ENCODE data around the gene PRKG2.

The PRKG2 gene

GRCh38 chr4:81215931-81216330 is 909 bp upstream of the PRKG2 start:
- no peak for DNase-seq (ENCODE audit: low read depth)

- DNase-seq (ENCODE audit: low read depth) = no peak
These were observed 710 bp downstream of the PRKG2 start for GRCh38 chr4:81214144-81214880.

- DNase-seq (ENCODE audit: low read depth) = no peak
These were observed 1.4 kb downstream of the PRKG2 start for GRCh38 chr4:81213671-81214070.

- no peak for DNase-seq (ENCODE audit: low read depth)
These were observed 3.1 kb downstream of the PRKG2 start for GRCh38 chr4:81211956-81212355.

GRCh38 chr4:81207828-81208227 is 7.2 kb downstream of the PRKG2 start:
- DNase-seq (ENCODE audit: low read depth) = no peak

- DNase-seq (ENCODE audit: low read depth) = no peak
These were observed 9.7 kb downstream of the PRKG2 start for GRCh38 chr4:81205302-81205701.

- DNase-seq (ENCODE audit: low read depth) = no peak
These were observed 10.5 kb downstream of the PRKG2 start for GRCh38 chr4:81204571-81204970.

- no peak for DNase-seq (ENCODE audit: low read depth)
These were observed 15.2 kb downstream of the PRKG2 start for GRCh38 chr4:81199831-81200230.

- no peak for DNase-seq (ENCODE audit: low read depth)
These were observed 16.4 kb downstream of the PRKG2 start for GRCh38 chr4:81198609-81199008.

GRCh38 chr4:81197864-81198524 is 17.0 kb downstream of the PRKG2 start:
- DNase-seq (ENCODE audit: low read depth) = no peak

- no peak for DNase-seq (ENCODE audit: low read depth)
These were observed 18.8 kb downstream of the PRKG2 start for GRCh38 chr4:81196126-81196650.

GRCh38 chr4:81195475-81195874 is 19.5 kb downstream of the PRKG2 start:
- no peak for DNase-seq (ENCODE audit: low read depth)

- no peak for DNase-seq (ENCODE audit: low read depth)
These were observed 20.7 kb downstream of the PRKG2 start for GRCh38 chr4:81194286-81194685.

- DNase-seq (ENCODE audit: low read depth) = no peak
These were observed 34.1 kb downstream of the PRKG2 start for GRCh38 chr4:81180916-81181315.

- no peak for DNase-seq (ENCODE audit: low read depth)
These were observed 35.7 kb downstream of the PRKG2 start for GRCh38 chr4:81179326-81179725.

GRCh38 chr4:81173213-81173612 is 41.8 kb downstream of the PRKG2 start:
- no peak for DNase-seq (ENCODE audit: low read depth)

- DNase-seq (ENCODE audit: low read depth) = no peak
These were observed 48.4 kb downstream of the PRKG2 start for GRCh38 chr4:81166458-81167160.

- DNase-seq (ENCODE audit: low read depth) = no peak
These were observed 49.1 kb downstream of the PRKG2 start for GRCh38 chr4:81165861-81166430.

- DNase-seq (ENCODE audit: low read depth) = no peak
These were observed 50.2 kb downstream of the PRKG2 start for GRCh38 chr4:81164623-81165416.

GRCh38 chr4:81164126-81164525 is 50.9 kb downstream of the PRKG2 start:
- DNase-seq (ENCODE audit: low read depth) = no peak

- DNase-seq (ENCODE audit: low read depth) = no peak
These were observed 52.1 kb downstream of the PRKG2 start for GRCh38 chr4:81162752-81163458.
